Psoas muscle (tissue), 8 donors: ENCODE results near the gene E2F3. TPM values are rescaled to one million over a fixed set of nuclear protein-coding genes. Genes with fewer than 3 reads are reported as not detected.

Source experiments
- ATAC-seq, 4 donors: fragments of 200-7000 bp; cut with Tn5 transposase; one replicate each; pipeline ENCODE4 v1.9.1; 2020; ENCODE audit warnings: moderate library complexity in 3 of 4, mild to moderate bottlenecking in 2 of 4
- DNase-seq, 2 donors: peaks; one replicate each; pipeline ENCODE4 v3.0.0-alpha.2; 2020
- H3K27ac ChIP-seq: fragments of 200-600 bp; one replicate; pipeline ENCODE4 v1.8.0; 2022
- H3K27me3 ChIP-seq, 3 donors: fragments of 200-600 bp in 1 of 3; one replicate each; pipeline versions ENCODE4 v1.6.1 to v1.8.0; 2013 to 2022; ENCODE audit warnings: low read length in 2 of 3, mild to moderate bottlenecking in 2 of 3, moderate library complexity in 1 of 3; ENCODE audit not compliant: insufficient read depth in 3 of 3
- H3K36me3 ChIP-seq, 2 donors: fragments of 200-600 bp in 1 of 2; one replicate each; pipeline versions ENCODE4 v1.6.1 to v1.8.0; 2013 to 2022; ENCODE audit warnings: low read depth in 1 of 2, mild to moderate bottlenecking in 1 of 2, moderate library complexity in 1 of 2; ENCODE audit not compliant: insufficient read depth in 1 of 2
- H3K4me1 ChIP-seq: fragments of 200-600 bp; one replicate; pipeline ENCODE4 v1.8.0; 2022
- H3K4me3 ChIP-seq: fragments of 200-600 bp; one replicate; pipeline ENCODE4 v1.8.0; 2022; ENCODE audit warnings: mild to moderate bottlenecking
- H3K9me3 ChIP-seq: fragments of 200-600 bp; one replicate; pipeline ENCODE4 v1.8.0; 2022
- CTCF ChIP-seq: fragments of 200-600 bp; IDR thresholded peaks from one replicate; pipeline ENCODE4 v1.8.0; 2022; ENCODE audit warnings: antibody characterized with exemption
- WGBS, 3 donors: extraction: QIAGEN DNeasy Blood & Tissue Kit; methylation state at CpG; one replicate each; pipeline versions ENCODE4 v1.1.6 to v1.1.7; 2013; 5-methylcytosine and 5-hydroxymethylcytosine counted together
- intact Hi-C, 2 donors: fragments of 100-400 bp; cut with DNase I; formaldehyde crosslinking; loops; one replicate each; pipeline versions ENCODE4 v1.11.0 to v1.14.2; 2022
- polyA plus RNA-seq, 3 donors: library from polyadenylated mRNA; stranded (reverse); fragments of 200-250 nt; gene quantifications; one replicate each; pipeline ENCODE4 v1.2.3, GENCODE V29; 2013
- total RNA-seq, 4 donors: library from RNA; stranded (reverse); fragmentation: NEBNext Ultra II Directional in 2 of 4; extraction: Animal tissue kit (Norgen Biotek cat#: 25700) in 2 of 4; gene quantifications; one replicate each; pipeline versions ENCODE4 v1.2.1 to v1.2.4, GENCODE V29; 2021 to 2023
- donor health status: healthy with polysubstance abuse.
- donor health status: DM: no; HTN: no; CAD: no; lungs with moderate emphysema.
- donor health status: Bipolar disorder and iron deficiency.
- donor health status: healthy.
- donor health status: DM: yes; HTN: yes; CAD: no.
- donor health status: DM: no; HTN: no; CAD: no.
- donor health status: DM: no; HTN: no; CAD: no.
- donor health status: DM: yes; HTN: yes; CAD: no.

The E2F3 gene
- total and polyA plus RNA-seq, 7 donors, result 4.8 to 16.8 (median 15.3) TPM

GRCh38 chr6:20408851-20409250 is 7.2 kb downstream of the E2F3 start:
- Histone ChIP-seq H3K27me3 (no peaks in the 10 kb centered on the region), H3K4me1 (peaks cover 25% of the 10 kb centered on the region), H3K4me3 (no peak overlapping the region), H3K36me3 (peaks cover 0 to 8% of the 10 kb centered on the region in 2 donors), H3K27ac (peak overlapping the region; percentile 62), H3K9me3 (no peaks in the 10 kb centered on the region)
- DNase-seq, result no peak
- WGBS, 3 donors, result 56 to 79% (median 60%) methylated on average over 4 of the region's 4 CpGs
- intact Hi-C loops, result no loop called here
- TF ChIP-seq CTCF, result no peak
- no peak for ATAC-seq

- peak overlapping the region; percentile 62 for H3K27ac ChIP-seq
- H3K4me3 ChIP-seq, result peak overlapping the region; percentile 28
- no peaks in the 10 kb centered on the region for H3K9me3 ChIP-seq
- peaks cover 25% of the 10 kb centered on the region for H3K4me1 ChIP-seq
- peaks cover 0 to 8% of the 10 kb centered on the region in 2 donors for H3K36me3 ChIP-seq
- TF ChIP-seq CTCF, result no peak
- ATAC-seq (peak in 3 of 4 donors; percentile 37 to 61 (median 57)), DNase-seq (no peak)
- WGBS, 3 donors, result 17 to 20% (median 18%) methylated on average over 6 of the region's 6 CpGs
- no peaks in the 10 kb centered on the region for H3K27me3 ChIP-seq
- intact Hi-C loops, result no loop called here
These were observed 7.8 kb downstream of the E2F3 start for GRCh38 chr6:20409427-20409971.

GRCh38 chr6:20411544-20411943 is 9.9 kb downstream of the E2F3 start:
- H3K27me3 ChIP-seq, result no peaks in the 10 kb centered on the region
- H3K4me1 ChIP-seq, result peaks cover 39% of the 10 kb centered on the region
- DNase-seq, result no peak
- H3K9me3 ChIP-seq, result no peaks in the 10 kb centered on the region
- 89 to 93% (median 91%) methylated on average over 8 of the region's 8 CpGs for WGBS, 3 donors
- no peak for ATAC-seq
- peaks cover 0 to 1% of the 10 kb centered on the region in 2 donors for H3K36me3 ChIP-seq
- intact Hi-C loops, result no loop called here
- no peak for TF ChIP-seq CTCF
- no peak overlapping the region for H3K27ac ChIP-seq
- no peak overlapping the region for H3K4me3 ChIP-seq

GRCh38 chr6:20411953-20412681 is 10.4 kb downstream of the E2F3 start:
- DNase-seq (no peak), ATAC-seq (peak in 3 of 4 donors; percentile 16 to 67 (median 43))
- H3K4me1 ChIP-seq, result peaks cover 43% of the 10 kb centered on the region
- 78 to 90% (median 80%) methylated on average over 12 of the region's 12 CpGs for WGBS, 3 donors
- H3K27ac ChIP-seq, result peak overlapping the region; percentile 34
- TF ChIP-seq CTCF, result no peak
- H3K4me3 ChIP-seq, result no peak overlapping the region
- H3K9me3 ChIP-seq, result no peaks in the 10 kb centered on the region
- intact Hi-C loops, result no loop called here
- no peaks in the 10 kb centered on the region for H3K27me3 ChIP-seq
- no peaks in the 10 kb centered on the region for H3K36me3 ChIP-seq
